SK-N-SH treated with all-trans-retinoic acid at 6 μM for 48 hours (cell line): ENCODE data around the gene NUDT9.

ENCODE experiments used
- ATAC-seq: fragments of 200-7000 bp; cut with Tn5 transposase; 3 replicates; pipeline ENCODE4 v1.9.1; 2020; ENCODE audit warnings: mild to moderate bottlenecking, moderate library complexity
- ARNTL ChIP-seq: fragments of 450-650 bp; formaldehyde crosslinking; IDR thresholded peaks from 2 replicates; pipeline ENCODE4 v1.5.0; 2020; ENCODE audit warnings: low read depth, mild to moderate bottlenecking, moderate library complexity, borderline replicate concordance
- CSDC2 ChIP-seq: fragments of 250-450 bp; sonication (Bioruptor Pico); IDR thresholded peaks from 2 replicates; pipeline ENCODE4 v1.5.0; 2020; ENCODE audit warnings: mild to moderate bottlenecking, moderate library complexity
- GLIS3 ChIP-seq: fragments of 250-450 bp; sonication (Bioruptor Pico); IDR thresholded peaks from 2 replicates; pipeline ENCODE4 v1.5.0; 2020; ENCODE audit warnings: mild to moderate bottlenecking, moderate library complexity
- ISL1 ChIP-seq: fragments of 250-450 bp; sonication (Bioruptor Pico); IDR thresholded peaks from 2 replicates; pipeline ENCODE4 v2.1.2; 2022; ENCODE audit warnings: mild to moderate bottlenecking, moderate library complexity
- OSR1 ChIP-seq: fragments of 250-450 bp; sonication (Bioruptor Pico); IDR thresholded peaks from 2 replicates; pipeline ENCODE4 v1.8.0; 2022; ENCODE audit warnings: moderate library complexity, mild to moderate bottlenecking, inconsistent platforms
- PATZ1 ChIP-seq: fragments of 250-450 bp; sonication (Bioruptor Pico); IDR thresholded peaks from 2 replicates; pipeline ENCODE4 v1.8.0; 2020; ENCODE audit warnings: mild to moderate bottlenecking, moderate library complexity, borderline replicate concordance
- POU6F1 ChIP-seq: fragments of 250-450 bp; sonication (Bioruptor Pico); IDR thresholded peaks from 2 replicates; pipeline ENCODE4 v1.8.0; 2021; ENCODE audit warnings: low read depth, mild to moderate bottlenecking, moderate library complexity, borderline replicate concordance
- RARB ChIP-seq: fragments of 250-450 bp; sonication (Bioruptor Pico); IDR thresholded peaks from 2 replicates; pipeline ENCODE4 v1.8.0; 2021; ENCODE audit warnings: mild to moderate bottlenecking, moderate library complexity
- SNAI2 ChIP-seq: fragments of 250-450 bp; sonication (Bioruptor Pico); IDR thresholded peaks from 2 replicates; pipeline ENCODE4 v1.5.0; 2020; ENCODE audit warnings: mild to moderate bottlenecking, moderate library complexity
- TCF4 ChIP-seq: fragments of 250-450 bp; sonication (Bioruptor Pico); IDR thresholded peaks from 2 replicates; pipeline ENCODE4 v1.8.0; 2021; ENCODE audit warnings: mild to moderate bottlenecking, moderate library complexity, borderline replicate concordance
- TOX ChIP-seq: fragments of 250-450 bp; sonication (Bioruptor Pico); IDR thresholded peaks from 2 replicates; pipeline ENCODE4 v1.8.0; 2021; ENCODE audit warnings: mild to moderate bottlenecking, moderate library complexity, borderline replicate concordance
- TSHZ2 ChIP-seq: fragments of 250-450 bp; sonication (Bioruptor Pico); IDR thresholded peaks from 2 replicates; pipeline ENCODE4 v1.5.0; 2020; ENCODE audit warnings: mild to moderate bottlenecking, moderate library complexity
- ZC3H10 ChIP-seq: fragments of 250-450 bp; sonication (Bioruptor Pico); IDR thresholded peaks from 2 replicates; pipeline ENCODE4 v1.5.1; 2021; ENCODE audit warnings: mild to moderate bottlenecking, moderate library complexity
- ZFP3 ChIP-seq: fragments of 250-450 bp; sonication (Bioruptor Pico); IDR thresholded peaks from 2 replicates; pipeline ENCODE4 v1.5.0; 2020; ENCODE audit warnings: mild to moderate bottlenecking, moderate library complexity
- ZFP30 ChIP-seq: fragments of 450-650 bp; formaldehyde crosslinking; IDR thresholded peaks from 2 replicates; pipeline ENCODE4 v1.5.0; 2022; ENCODE audit warnings: mild to moderate bottlenecking, moderate library complexity
- ZNF565 ChIP-seq: fragments of 450-650 bp; formaldehyde crosslinking; conservative IDR thresholded peaks from 2 replicates; pipeline ENCODE4 v1.5.0; 2020; ENCODE audit warnings: low read depth, mild to moderate bottlenecking, moderate library complexity
- ZNF8 ChIP-seq: fragments of 450-650 bp; formaldehyde crosslinking; IDR thresholded peaks from 2 replicates; pipeline ENCODE4 v1.5.0; 2020; ENCODE audit warnings: mild to moderate bottlenecking, moderate library complexity
- TF ChIP-seq, protein P1 (sequence below): fragments of 250-450 bp; sonication (Bioruptor Pico); IDR thresholded peaks from 2 replicates; pipeline ENCODE4 v1.5.1; 2021; ENCODE audit warnings: mild to moderate bottlenecking, moderate library complexity

Gene NUDT9

DNA sequence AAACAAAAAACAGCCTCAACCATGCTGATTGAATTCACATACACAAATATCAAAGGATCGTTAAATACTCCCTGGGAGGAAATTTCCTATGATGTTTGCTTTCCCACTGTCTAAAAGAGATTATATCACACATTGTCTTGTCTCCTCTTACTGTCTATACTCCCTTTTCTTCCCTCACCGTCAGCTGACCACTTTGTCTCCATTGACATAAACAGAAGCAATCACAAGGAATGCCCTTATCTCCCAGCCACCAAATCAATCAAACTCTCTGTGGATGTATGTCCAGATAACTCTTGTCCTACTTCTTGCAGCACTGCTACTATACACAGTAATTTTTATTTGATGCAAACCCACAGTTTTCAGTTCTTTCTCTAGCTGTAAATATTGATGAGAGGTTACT, 12.2 kb upstream of the NUDT9 start:
- ATAC-seq, result no peak
- TF ChIP-seq ZFP30 (CRISPR knock-in tag), result no peak
- TF ChIP-seq ZNF565, result no peak
- no peak for TF ChIP-seq TSHZ2
- TF ChIP-seq POU6F1 (CRISPR knock-in tag), result no peak
- no peak for TF ChIP-seq CSDC2 (CRISPR knock-in tag)
- no peak for TF ChIP-seq OSR1 (CRISPR knock-in tag)

GRCh38 chr4:87410679-87411078, 11.7 kb upstream of the NUDT9 start:
- no peak for ATAC-seq
- TF ChIP-seq TCF4 (no peak), RARB (CRISPR knock-in tag) (no peak), GLIS3 (no peak), ARNTL (CRISPR knock-in tag) (no peak), SNAI2 (CRISPR knock-in tag) (no peak), POU6F1 (CRISPR knock-in tag) (no peak), TSHZ2 (no peak), ZC3H10 (CRISPR knock-in tag) (no peak), PATZ1 (CRISPR knock-in tag) (no peak), TOX (CRISPR knock-in tag) (no peak)
- TF ChIP-seq, protein P1, sequence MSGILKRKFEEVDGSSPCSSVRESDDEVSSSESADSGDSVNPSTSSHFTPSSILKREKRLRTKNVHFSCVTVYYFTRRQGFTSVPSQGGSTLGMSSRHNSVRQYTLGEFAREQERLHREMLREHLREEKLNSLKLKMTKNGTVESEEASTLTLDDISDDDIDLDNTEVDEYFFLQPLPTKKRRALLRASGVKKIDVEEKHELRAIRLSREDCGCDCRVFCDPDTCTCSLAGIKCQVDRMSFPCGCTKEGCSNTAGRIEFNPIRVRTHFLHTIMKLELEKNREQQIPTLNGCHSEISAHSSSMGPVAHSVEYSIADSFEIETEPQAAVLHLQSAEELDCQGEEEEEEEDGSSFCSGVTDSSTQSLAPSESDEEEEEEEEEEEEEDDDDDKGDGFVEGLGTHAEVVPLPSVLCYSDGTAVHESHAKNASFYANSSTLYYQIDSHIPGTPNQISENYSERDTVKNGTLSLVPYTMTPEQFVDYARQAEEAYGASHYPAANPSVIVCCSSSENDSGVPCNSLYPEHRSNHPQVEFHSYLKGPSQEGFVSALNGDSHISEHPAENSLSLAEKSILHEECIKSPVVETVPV (CRISPR knock-in tag), result no peak

- no peak for ATAC-seq
- no peak for TF ChIP-seq ZFP3 (CRISPR knock-in tag)
- no peak for TF ChIP-seq RARB (CRISPR knock-in tag)
- no peak for TF ChIP-seq POU6F1 (CRISPR knock-in tag)
- TF ChIP-seq ZNF8 (CRISPR knock-in tag), result no peak
- TF ChIP-seq ISL1 (CRISPR knock-in tag), result no peak
- no peak for TF ChIP-seq ZFP30 (CRISPR knock-in tag)
- no peak for TF ChIP-seq ZC3H10 (CRISPR knock-in tag)
Measured at GRCh38 chr4:87414816-87415215, 7.6 kb upstream of the NUDT9 start.
